SK-N-SH treated with all-trans-retinoic acid at 6 μM for 48 hours (cell line): ENCODE measurements around the gene SULT2B1.

Experiments used
- ARNTL ChIP-seq: fragments of 450-650 bp; formaldehyde crosslinking; IDR thresholded peaks from 2 replicates; pipeline ENCODE4 v1.5.0; 2020; ENCODE audit warnings: low read depth, mild to moderate bottlenecking, moderate library complexity, borderline replicate concordance
- BACH2 ChIP-seq: fragments of 250-450 bp; sonication (Bioruptor Pico); IDR thresholded peaks from 2 replicates; pipeline ENCODE4 v1.9.0; 2021; ENCODE audit warnings: mild to moderate bottlenecking, borderline replicate concordance
- CREB5 ChIP-seq: fragments of 250-450 bp; sonication (Bioruptor Pico); IDR thresholded peaks from 2 replicates; pipeline ENCODE4 v1.5.1; 2020; ENCODE audit warnings: low read depth, mild to moderate bottlenecking, moderate library complexity
- CSDC2 ChIP-seq: fragments of 250-450 bp; sonication (Bioruptor Pico); IDR thresholded peaks from 2 replicates; pipeline ENCODE4 v1.5.0; 2020; ENCODE audit warnings: mild to moderate bottlenecking, moderate library complexity
- PATZ1 ChIP-seq: fragments of 250-450 bp; sonication (Bioruptor Pico); IDR thresholded peaks from 2 replicates; pipeline ENCODE4 v1.8.0; 2020; ENCODE audit warnings: mild to moderate bottlenecking, moderate library complexity, borderline replicate concordance
- RARB ChIP-seq: fragments of 250-450 bp; sonication (Bioruptor Pico); IDR thresholded peaks from 2 replicates; pipeline ENCODE4 v1.8.0; 2021; ENCODE audit warnings: mild to moderate bottlenecking, moderate library complexity
- TCF4 ChIP-seq: fragments of 250-450 bp; sonication (Bioruptor Pico); IDR thresholded peaks from 2 replicates; pipeline ENCODE4 v1.8.0; 2021; ENCODE audit warnings: mild to moderate bottlenecking, moderate library complexity, borderline replicate concordance
- TSHZ2 ChIP-seq: fragments of 250-450 bp; sonication (Bioruptor Pico); IDR thresholded peaks from 2 replicates; pipeline ENCODE4 v1.5.0; 2020; ENCODE audit warnings: mild to moderate bottlenecking, moderate library complexity
- ZNF565 ChIP-seq: fragments of 450-650 bp; formaldehyde crosslinking; conservative IDR thresholded peaks from 2 replicates; pipeline ENCODE4 v1.5.0; 2020; ENCODE audit warnings: low read depth, mild to moderate bottlenecking, moderate library complexity

- TF ChIP-seq ARNTL, result no peak
- no peak for TF ChIP-seq TCF4 (CRISPR knock-in tag)
- no peak for TF ChIP-seq CREB5 (CRISPR knock-in tag)
- TF ChIP-seq CSDC2 (CRISPR knock-in tag), result no peak
- no peak for TF ChIP-seq ZNF565 (CRISPR knock-in tag)
- TF ChIP-seq BACH2 (CRISPR knock-in tag), result no peak
- TF ChIP-seq TSHZ2 (CRISPR knock-in tag), result no peak
- TF ChIP-seq RARB (CRISPR knock-in tag), result no peak
- TF ChIP-seq PATZ1 (CRISPR knock-in tag), result no peak; the same call in 1 of the 2 replicates
These were observed 16.4 kb downstream of the SULT2B1 start for GRCh38 chr19:48568345-48568886.
